Smooth muscle cell of bladder (primary cell): ENCODE measurements around the gene NTSR1. TPM values are rescaled to one million over a fixed set of nuclear protein-coding genes. Genes with fewer than 3 reads are reported as not detected.

Experiments
- total RNA-seq: library from RNA; depleted of rRNA; stranded (reverse); fragments of >200 nt; gene quantifications from 2 replicates; pipeline ENCODE4 v1.2.3, GENCODE V29; 2014

The NTSR1 gene
- total RNA-seq: 0.09 TPM in 1 of 2 replicates, not detected in the other

GRCh38 chr20:62708591-62709536 is at the start of gene NTSR1:
NTSR1 (plus strand) TSS chr20:62708836; CDS start chr20:62709208, 372 bp downstream.

GRCh38 chr20:62804627-62805154 is 96.1 kb downstream of the NTSR1 start, which contains the start of gene OGFR:
OGFR (plus strand) TSS chr20:62804835; CDS start chr20:62804860, 25 bp downstream.

Other genes starting within 250 kb of the NTSR1 start
- gene GATA5, start 232.8 kb upstream of the NTSR1 start, total RNA-seq: not detected in 2 replicates
- gene SLCO4A1, start 66.3 kb upstream of the NTSR1 start, total RNA-seq: 0.09 and 0.14 TPM in 2 replicates
- gene MRGBP, start 87.6 kb downstream of the NTSR1 start, total RNA-seq: 15.8 and 17.7 TPM in 2 replicates
- 33.0 and 38.6 TPM in 2 replicates for gene OGFR, start 96.0 kb downstream of the NTSR1 start, total RNA-seq
- gene COL9A3, start 108.2 kb downstream of the NTSR1 start, total RNA-seq: 0.57 and 0.74 TPM in 2 replicates
- 14.1 and 18.7 TPM in 2 replicates for gene TCFL5, start 153.0 kb downstream of the NTSR1 start, total RNA-seq
- 25.6 and 30.0 TPM in 2 replicates for gene DIDO1, start 217.7 kb downstream of the NTSR1 start, total RNA-seq
- gene GID8, start 229.3 kb downstream of the NTSR1 start, total RNA-seq: 29.7 and 44.3 TPM in 2 replicates
- 9.4 TPM in 2 replicates for gene SLC17A9, start 243.9 kb downstream of the NTSR1 start, total RNA-seq